Body of pancreas (tissue), 4 donors: Measurements from ENCODE around the gene USB1. TPM values are rescaled to one million over a fixed set of nuclear protein-coding genes. Genes with fewer than 3 reads are reported as not detected.

Experiments
- ATAC-seq: fragments of 150-250 bp; one replicate; pipeline ENCODE4 v1.9.1; 2016
- DNase-seq, 4 donors: peaks; one replicate each; pipeline ENCODE4 v3.0.0-alpha.2; 2019
- H3K27ac ChIP-seq, 4 donors: fragments of 200-600 bp; sonication (generic); 1 replicate in 3 of 4; 2 replicates in 1 of 4; pipeline versions ENCODE4 v1.5.1 to v1.6.1; 2016 to 2019; ENCODE audit warnings: mild to moderate bottlenecking in 1 of 4, mixed read lengths in 1 of 4, moderate library complexity in 1 of 4
- H3K27me3 ChIP-seq, 2 donors: fragments of 200-600 bp; sonication (generic); one replicate each; pipeline ENCODE4 v1.6.0; 2016; ENCODE audit warnings: mild to moderate bottlenecking in 1 of 2
- H3K36me3 ChIP-seq, 2 donors: fragments of 200-600 bp; sonication (generic); replicated peaks in 1 of 2; 2 replicates each; pipeline ENCODE4 v1.5.1; 2016; ENCODE audit warnings: low read depth in 2 of 2; ENCODE audit not compliant: insufficient read depth in 1 of 2
- H3K4me1 ChIP-seq: fragments of 200-600 bp; sonication (generic); one replicate; pipeline ENCODE4 v1.6.0; 2016
- H3K4me3 ChIP-seq, 2 donors: fragments of 200-600 bp; sonication (generic); 1 replicate in 1 of 2; 2 replicates in 1 of 2; pipeline ENCODE4 v1.5.1; 2016 to 2019
- H3K9me3 ChIP-seq, 3 donors: fragments of 200-600 bp; sonication (generic); 1 replicate in 2 of 3; 2 replicates in 1 of 3; pipeline ENCODE4 v1.5.1; 2016
- CTCF ChIP-seq, 7 experiments: fragments of 450-650 bp in 4 of 7; fragments of 200-600 bp in 3 of 7; sonication (generic) in 3 of 7; IDR thresholded peaks; one replicate each; pipeline ENCODE4 v1.5.1; 2016 to 2019; ENCODE audit warnings: antibody characterized with exemption in 7 of 7
- POLR2A ChIP-seq, 3 donors: fragments of 450-650 bp; IDR thresholded peaks; one replicate each; pipeline ENCODE4 v1.6.1; 2016; ENCODE audit warnings: antibody characterized with exemption in 3 of 3, mild to moderate bottlenecking in 2 of 3
- WGBS, 2 donors: methylation state at CpG; one replicate each; pipeline ENCODE4 v1.1.5; 2017; 5-methylcytosine and 5-hydroxymethylcytosine counted together
- intact Hi-C: fragments of 100-400 bp; cut with DNase I; formaldehyde crosslinking; loops from one replicate; pipeline ENCODE4 v1.15.1; 2023
- total RNA-seq, 2 donors: library from RNA; depleted of rRNA; stranded (reverse); fragments of >200 nt; gene quantifications; one replicate each; pipeline ENCODE4 v1.1.0, GENCODE V29; 2016

Gene USB1
- total RNA-seq, 2 donors from 2014 or later: 22.4 to 46.7 TPM

- ATAC-seq (no peak), DNase-seq (peak in 1 of 4 donors; percentile 33)
- Histone ChIP-seq H3K9me3 (no peaks in the 10 kb centered on the region), H3K4me3 (no peak overlapping the region), H3K36me3 (no peaks in the 10 kb centered on the region), H3K27me3 (no peaks in the 10 kb centered on the region), H3K27ac (peak overlapping the region; percentile 53 to 91 (median 65)), H3K4me1 (peaks cover 100% of the 10 kb centered on the region)
- WGBS, 2 donors: 40% methylated on average over 5 to 14 of the region's 14 CpGs
- intact Hi-C loops: no loop called here
- no peak for TF ChIP-seq POLR2A (IDR thresholded peaks at IDR 0.05)
- no peak for TF ChIP-seq CTCF (IDR thresholded peaks at IDR 0.05)
These were observed 30.0 kb downstream of the USB1 start for GRCh38 chr16:58031016-58031800.

DNA sequence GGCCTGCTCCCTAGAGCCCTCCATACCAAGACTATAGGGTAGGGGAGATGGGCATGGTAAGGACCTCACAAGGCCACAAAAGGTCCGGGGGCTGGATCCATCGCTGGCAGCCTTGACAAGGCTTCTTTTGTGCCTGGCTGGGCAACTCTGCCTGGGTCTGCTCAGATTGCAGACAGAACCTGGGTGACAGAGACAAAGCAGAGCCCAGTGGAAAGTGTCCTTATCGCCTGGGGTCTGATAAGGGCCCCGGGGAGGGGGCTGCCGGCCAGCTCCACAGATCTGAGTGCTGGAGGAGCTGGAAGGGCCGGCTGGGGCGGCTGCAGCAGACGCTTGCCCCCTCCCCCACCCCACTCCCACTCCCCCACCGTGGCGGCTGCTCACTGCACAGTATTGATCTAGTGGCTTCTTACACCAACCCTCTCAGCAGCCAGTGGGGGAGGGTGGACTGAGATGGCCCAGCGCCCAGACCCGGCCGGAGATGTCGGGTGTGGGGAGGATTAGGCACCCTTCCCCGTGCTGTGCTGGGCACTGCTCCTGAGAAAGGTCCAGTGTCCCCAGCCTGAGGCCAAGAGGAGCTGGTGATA, 31.6 kb downstream of the USB1 start:
- peak; percentile 84 for ATAC-seq
- TF ChIP-seq POLR2A (IDR thresholded peaks at IDR 0.05) (no peak), CTCF (IDR thresholded peaks at IDR 0.05) (no peak)
- Histone ChIP-seq H3K4me3 (no peak overlapping the region), H3K9me3 (no peaks in the 10 kb centered on the region), H3K4me1 (peaks cover 89% of the 10 kb centered on the region), H3K27me3 (no peaks in the 10 kb centered on the region), H3K27ac (peak overlapping the region; percentile 53 to 91 (median 70)), H3K36me3 (no peaks in the 10 kb centered on the region)
- intact Hi-C loops: no loop called here
- peak; percentile 78 to 88 (median 82) for DNase-seq
- WGBS, 2 donors: 8 to 14% methylated on average over 2 to 15 of the region's 15 CpGs

- H3K27ac ChIP-seq: peak overlapping the region in 3 of 4 donors; percentile 53 to 91 (median 74)
- H3K27me3 ChIP-seq: no peaks in the 10 kb centered on the region
- no peak overlapping the region for H3K4me3 ChIP-seq
- ATAC-seq: no peak
- no peak for DNase-seq
- TF ChIP-seq POLR2A (IDR thresholded peaks at IDR 0.05): no peak
- TF ChIP-seq CTCF (IDR thresholded peaks at IDR 0.05): no peak
- H3K4me1 ChIP-seq: peaks cover 75% of the 10 kb centered on the region
- 73 to 100% methylated on average over 1 to 14 of the region's 14 CpGs for WGBS, 2 donors
- no peaks in the 10 kb centered on the region for H3K36me3 ChIP-seq
- no peaks in the 10 kb centered on the region for H3K9me3 ChIP-seq
- intact Hi-C loops: no loop called here
These were observed 33.0 kb downstream of the USB1 start for GRCh38 chr16:58034128-58034685.

- Histone ChIP-seq H3K27me3 (no peaks in the 10 kb centered on the region), H3K4me3 (no peak overlapping the region), H3K9me3 (no peaks in the 10 kb centered on the region), H3K36me3 (peaks cover 0 to 3% of the 10 kb centered on the region in 2 donors), H3K27ac (peak overlapping the region in 3 of 4 donors; percentile 53 to 91 (median 74)), H3K4me1 (peaks cover 69% of the 10 kb centered on the region)
- intact Hi-C loops: loop anchor here (5.0 kb wide), 1 partner anchor 88 kb away; no protein-coding TSS in a partner anchor
- WGBS, 2 donors: 72 to 75% methylated on average over 8 to 11 of the region's 11 CpGs
- TF ChIP-seq CTCF (IDR thresholded peaks at IDR 0.05) (no peak), POLR2A (IDR thresholded peaks at IDR 0.05) (no peak)
- ATAC-seq (no peak), DNase-seq (no peak)
These were observed 33.6 kb downstream of the USB1 start for GRCh38 chr16:58034774-58035173.
